Measurements from ENCODE around the gene CGA. TPM values are rescaled to one million over a fixed set of nuclear protein-coding genes. Genes with fewer than 3 reads are reported as not detected.

CGA gene
- total and polyA plus RNA-seq, 2 experiments from 2014 or later: 5.4 to 43.8 TPM

DNA sequence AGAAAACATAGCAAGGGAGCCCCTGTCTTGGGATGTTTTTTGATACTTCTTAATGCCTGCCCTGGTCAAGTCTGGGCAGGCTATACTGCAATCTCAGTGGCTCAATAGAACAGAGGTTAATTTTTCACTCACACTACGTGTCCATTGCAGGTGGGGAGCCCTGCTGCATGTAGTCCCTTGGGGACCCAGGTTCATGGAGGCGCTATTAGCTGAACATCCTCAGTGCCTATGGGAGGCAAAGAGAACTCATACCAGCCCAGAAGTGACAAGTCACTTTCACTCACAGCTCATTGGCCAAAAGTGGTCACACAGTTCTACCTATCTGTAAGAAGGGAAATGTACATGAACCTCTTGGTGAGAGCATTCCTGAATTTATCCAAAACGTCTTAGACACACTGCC, 23.2 kb downstream of the CGA start:
- Histone ChIP-seq H3K4me3 (no peak overlapping the region), H3K36me3 (replicated peaks; ENCODE audit: insufficient read depth, low read depth) (no peaks in the 10 kb centered on the region), H2AFZ (no peak overlapping the region), H3K4me1 (ENCODE audit: insufficient read depth) (peaks cover 15% of the 10 kb centered on the region), H3K4me2 (no peak overlapping the region), H3K9me3 (ENCODE audit: low read depth) (no peaks in the 10 kb centered on the region), H3K9me2 (replicated peaks; ENCODE audit: insufficient read depth) (no peaks in the 10 kb centered on the region), H4K20me1 (ENCODE audit: insufficient read depth, poor library complexity, severe bottlenecking) (no peaks in the 10 kb centered on the region), H3K79me2 (no peaks in the 10 kb centered on the region), H3K27ac (no peak overlapping the region), H3K27me3 (no peaks in the 10 kb centered on the region)
- TF ChIP-seq, protein P1, sequence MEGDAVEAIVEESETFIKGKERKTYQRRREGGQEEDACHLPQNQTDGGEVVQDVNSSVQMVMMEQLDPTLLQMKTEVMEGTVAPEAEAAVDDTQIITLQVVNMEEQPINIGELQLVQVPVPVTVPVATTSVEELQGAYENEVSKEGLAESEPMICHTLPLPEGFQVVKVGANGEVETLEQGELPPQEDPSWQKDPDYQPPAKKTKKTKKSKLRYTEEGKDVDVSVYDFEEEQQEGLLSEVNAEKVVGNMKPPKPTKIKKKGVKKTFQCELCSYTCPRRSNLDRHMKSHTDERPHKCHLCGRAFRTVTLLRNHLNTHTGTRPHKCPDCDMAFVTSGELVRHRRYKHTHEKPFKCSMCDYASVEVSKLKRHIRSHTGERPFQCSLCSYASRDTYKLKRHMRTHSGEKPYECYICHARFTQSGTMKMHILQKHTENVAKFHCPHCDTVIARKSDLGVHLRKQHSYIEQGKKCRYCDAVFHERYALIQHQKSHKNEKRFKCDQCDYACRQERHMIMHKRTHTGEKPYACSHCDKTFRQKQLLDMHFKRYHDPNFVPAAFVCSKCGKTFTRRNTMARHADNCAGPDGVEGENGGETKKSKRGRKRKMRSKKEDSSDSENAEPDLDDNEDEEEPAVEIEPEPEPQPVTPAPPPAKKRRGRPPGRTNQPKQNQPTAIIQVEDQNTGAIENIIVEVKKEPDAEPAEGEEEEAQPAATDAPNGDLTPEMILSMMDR (IDR thresholded peaks at IDR 0.05; ENCODE audit: poor library complexity): no peak
- no peak for TF ChIP-seq EZH2phosphoT487 (IDR thresholded peaks at IDR 0.05; ENCODE audit: low read depth, severe bottlenecking, unreplicated experiment)
- TF ChIP-seq EZH2 (IDR thresholded peaks at IDR 0.05; ENCODE audit: borderline replicate concordance): no peak
- WGBS (ENCODE audit: low lambda C conversion rate, missing lambda C conversion rate): 69% methylated on average over 3 of the region's 3 CpGs
- no peak for DNase-seq (ENCODE audit: low spot score)

GRCh38 chr6:87070741-87071140, 24.2 kb downstream of the CGA start:
- Histone ChIP-seq H3K79me2 (no peaks in the 10 kb centered on the region), H3K27me3 (no peaks in the 10 kb centered on the region), H3K9me2 (replicated peaks; ENCODE audit: insufficient read depth) (no peaks in the 10 kb centered on the region), H3K4me1 (ENCODE audit: insufficient read depth) (peaks cover 16% of the 10 kb centered on the region), H2AFZ (no peak overlapping the region), H3K27ac (no peak overlapping the region), H3K4me2 (no peak overlapping the region), H3K9me3 (ENCODE audit: low read depth) (no peaks in the 10 kb centered on the region), H3K4me3 (no peak overlapping the region), H3K36me3 (replicated peaks; ENCODE audit: insufficient read depth, low read depth) (no peaks in the 10 kb centered on the region), H4K20me1 (ENCODE audit: insufficient read depth, poor library complexity, severe bottlenecking) (no peaks in the 10 kb centered on the region)
- WGBS (ENCODE audit: low lambda C conversion rate, missing lambda C conversion rate): 43% methylated on average over 2 of the region's 2 CpGs
- peak; percentile 16 for DNase-seq (ENCODE audit: low spot score)
- TF ChIP-seq, protein P1 (IDR thresholded peaks at IDR 0.05; ENCODE audit: poor library complexity): no peak
- TF ChIP-seq EZH2phosphoT487 (IDR thresholded peaks at IDR 0.05; ENCODE audit: low read depth, severe bottlenecking, unreplicated experiment) (no peak), EZH2 (IDR thresholded peaks at IDR 0.05; ENCODE audit: borderline replicate concordance) (no peak)

- Histone ChIP-seq H3K9me2 (replicated peaks; ENCODE audit: insufficient read depth) (no peaks in the 10 kb centered on the region), H2AFZ (no peak overlapping the region), H3K79me2 (no peaks in the 10 kb centered on the region), H3K4me3 (no peak overlapping the region), H3K4me1 (ENCODE audit: insufficient read depth) (peaks cover 5% of the 10 kb centered on the region), H3K9me3 (ENCODE audit: low read depth) (no peaks in the 10 kb centered on the region), H3K36me3 (replicated peaks; ENCODE audit: insufficient read depth, low read depth) (no peaks in the 10 kb centered on the region), H4K20me1 (ENCODE audit: insufficient read depth, poor library complexity, severe bottlenecking) (no peaks in the 10 kb centered on the region), H3K4me2 (no peak overlapping the region), H3K27me3 (no peaks in the 10 kb centered on the region), H3K27ac (no peak overlapping the region)
- no peak for DNase-seq (ENCODE audit: low spot score)
- TF ChIP-seq EZH2 (IDR thresholded peaks at IDR 0.05; ENCODE audit: borderline replicate concordance) (no peak), EZH2phosphoT487 (IDR thresholded peaks at IDR 0.05; ENCODE audit: low read depth, severe bottlenecking, unreplicated experiment) (no peak)
- TF ChIP-seq, protein P1 (IDR thresholded peaks at IDR 0.05; ENCODE audit: poor library complexity): no peak
- 74% methylated on average over 3 of the region's 3 CpGs for WGBS (ENCODE audit: low lambda C conversion rate, missing lambda C conversion rate)
Measured at GRCh38 chr6:87068795-87069194, 26.1 kb downstream of the CGA start.
